Kidney epithelial cell (primary cell): ENCODE measurements around the gene RND3. TPM values are rescaled to one million over a fixed set of nuclear protein-coding genes. Genes with fewer than 3 reads are reported as not detected.
A peak's percentile ranks its signal among the peaks of the same experiment; 100 is the strongest.

Experiments
- DNase-seq: peaks from one replicate; pipeline ENCODE4 v3.0.0-alpha.2; 2010; ENCODE audit warnings: low read depth
- H3K27me3 ChIP-seq: 2 replicates; pipeline ENCODE4 v1.6.0; 2011; ENCODE audit warnings: low read length; ENCODE audit not compliant: control insufficient read depth, insufficient read depth
- H3K36me3 ChIP-seq: 2 replicates; pipeline ENCODE4 v1.5.1; 2011; ENCODE audit warnings: low read length; ENCODE audit not compliant: control insufficient read depth, insufficient read depth
- H3K4me3 ChIP-seq: 2 replicates; pipeline ENCODE4 v1.5.1; 2011; ENCODE audit warnings: low read depth, mild to moderate bottlenecking, control low read depth, low read length
- CTCF ChIP-seq: IDR thresholded peaks from 2 replicates; pipeline ENCODE4 v1.5.1; 2011; ENCODE audit warnings: mild to moderate bottlenecking, moderate library complexity, low read length, control low read depth, inconsistent platforms; ENCODE audit not compliant: insufficient read depth, poor library complexity, severe bottlenecking
- total RNA-seq: library from RNA; depleted of rRNA; stranded (reverse); fragments of >200 nt; gene quantifications from 2 replicates; pipeline ENCODE4 v1.2.3, GENCODE V29; 2015

RND3 gene
- total RNA-seq, 1 donor from 2014 or later, result 259 TPM

GRCh38 chr2:150507071-150507470, 19.6 kb upstream of the RND3 start:
- no peak for TF ChIP-seq CTCF
- Histone ChIP-seq H3K36me3 (no peaks in the 10 kb centered on the region), H3K4me3 (no peak overlapping the region), H3K27me3 (no peaks in the 10 kb centered on the region)
- DNase-seq, result no peak

GRCh38 chr2:150505178-150505577, 17.7 kb upstream of the RND3 start:
- no peak for DNase-seq
- no peak for TF ChIP-seq CTCF
- Histone ChIP-seq H3K36me3 (no peaks in the 10 kb centered on the region), H3K27me3 (no peaks in the 10 kb centered on the region), H3K4me3 (no peak overlapping the region)

GRCh38 chr2:150495993-150496627, 8.6 kb upstream of the RND3 start:
- H3K27me3 ChIP-seq, result no peaks in the 10 kb centered on the region
- peak; percentile 74 for DNase-seq
- no peak for TF ChIP-seq CTCF
- no peak overlapping the region for H3K4me3 ChIP-seq
- H3K36me3 ChIP-seq, result no peaks in the 10 kb centered on the region

GRCh38 chr2:150495001-150495400, 7.5 kb upstream of the RND3 start:
- TF ChIP-seq CTCF, result no peak
- Histone ChIP-seq H3K27me3 (no peaks in the 10 kb centered on the region), H3K4me3 (no peak overlapping the region), H3K36me3 (no peaks in the 10 kb centered on the region)
- DNase-seq, result no peak

- H3K27me3 ChIP-seq, result no peaks in the 10 kb centered on the region
- no peak for TF ChIP-seq CTCF
- H3K36me3 ChIP-seq, result no peaks in the 10 kb centered on the region
- no peak overlapping the region for H3K4me3 ChIP-seq
- no peak for DNase-seq
Measured at GRCh38 chr2:150494234-150494945, 6.9 kb upstream of the RND3 start.
